ENCODE measurements around the gene ITGA3. TPM values are rescaled to one million over a fixed set of nuclear protein-coding genes. Genes with fewer than 3 reads are reported as not detected.
A peak's percentile ranks its signal among the peaks of the same experiment; 100 is the strongest.

The ITGA3 gene
- total RNA-seq, 4 donors from 2014 or later: 44.4 to 86.3 (median 77.0) TPM

GRCh38 chr17:50063561-50064252, 7.8 kb downstream of the ITGA3 start:
- peaks cover 57 to 74% (median 74%) of the 10 kb centered on the region in 3 donors for H3K4me1 ChIP-seq
- WGBS, 2 donors: 41 to 75% methylated on average over 2 to 5 of the region's 8 CpGs
- TF ChIP-seq CTCF (IDR thresholded peaks at IDR 0.05) (no peak), POLR2A (IDR thresholded peaks at IDR 0.05) (no peak)
- no peaks in the 10 kb centered on the region for H3K9me3 ChIP-seq
- H3K36me3 ChIP-seq: peaks cover 0 to 20% (median 17%) of the 10 kb centered on the region in 3 donors
- H3K27me3 ChIP-seq: no peaks in the 10 kb centered on the region
- H3K27ac ChIP-seq: peak overlapping the region; percentile 89 to 95 (median 92)
- intact Hi-C loops (cut with DNase I): no loop called here
- H3K4me3 ChIP-seq: no peak overlapping the region
- no peak for DNase-seq

DNA sequence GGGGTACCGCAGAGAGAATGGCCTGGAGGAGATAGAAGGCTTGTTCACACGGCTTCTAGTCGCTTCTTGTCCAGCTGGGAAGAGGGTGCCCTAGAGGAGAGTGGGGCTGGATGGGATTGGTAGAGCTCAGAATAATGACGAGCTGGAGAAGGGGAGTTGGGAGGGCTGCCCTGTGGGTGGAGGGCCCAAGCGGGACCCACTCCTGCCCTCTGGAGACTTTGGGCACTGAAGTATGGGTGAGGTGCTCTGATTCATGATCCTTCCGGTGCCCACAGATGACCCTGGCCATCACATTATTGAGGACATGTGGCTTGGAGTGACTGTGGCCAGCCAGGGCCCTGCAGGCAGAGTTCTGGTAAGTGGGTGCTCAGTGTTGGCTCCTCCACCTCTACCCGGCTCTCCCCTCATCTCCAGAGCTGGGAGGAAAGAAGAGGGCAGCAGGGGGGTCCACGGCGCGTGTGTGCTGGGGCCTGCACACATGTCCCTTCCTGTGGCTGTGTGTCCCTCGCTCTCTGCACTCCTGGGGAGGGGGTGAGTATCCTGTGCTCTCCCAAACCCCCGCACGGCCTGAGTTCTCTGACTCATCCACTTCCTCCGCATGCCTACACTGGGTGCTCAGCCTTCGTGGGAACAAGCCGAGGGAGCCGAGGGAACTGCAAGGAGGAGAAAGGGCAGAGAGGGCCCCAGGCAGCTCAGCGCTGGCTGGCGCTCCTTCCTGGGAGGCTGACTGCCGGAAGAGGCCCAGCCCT, 8.5 kb downstream of the ITGA3 start:
- Histone ChIP-seq H3K9me3 (no peaks in the 10 kb centered on the region), H3K4me1 (peaks cover 51 to 67% (median 67%) of the 10 kb centered on the region in 3 donors), H3K36me3 (peaks cover 2 to 27% (median 17%) of the 10 kb centered on the region in 3 donors), H3K27me3 (no peaks in the 10 kb centered on the region), H3K4me3 (no peak overlapping the region), H3K27ac (peak overlapping the region; percentile 89 to 95 (median 92))
- no peak for TF ChIP-seq CTCF (IDR thresholded peaks at IDR 0.05)
- no peak for TF ChIP-seq POLR2A (IDR thresholded peaks at IDR 0.05)
- WGBS, 2 donors: 35 to 49% methylated on average over 11 to 13 of the region's 20 CpGs
- intact Hi-C loops (cut with DNase I): no loop called here
- DNase-seq: no peak

- no peak for TF ChIP-seq POLR2A (IDR thresholded peaks at IDR 0.05)
- no peak for TF ChIP-seq CTCF (IDR thresholded peaks at IDR 0.05)
- no peak for DNase-seq
- WGBS, 2 donors: 30 to 51% methylated on average over 3 of the region's 3 CpGs
- H3K27me3 ChIP-seq: no peaks in the 10 kb centered on the region
- H3K4me3 ChIP-seq: no peak overlapping the region
- intact Hi-C loops (cut with DNase I): no loop called here
- H3K36me3 ChIP-seq: peaks cover 8 to 33% (median 17%) of the 10 kb centered on the region in 3 donors
- H3K4me1 ChIP-seq: peaks cover 51 to 61% (median 60%) of the 10 kb centered on the region in 3 donors
- no peaks in the 10 kb centered on the region for H3K9me3 ChIP-seq
- peak overlapping the region; percentile 89 to 95 (median 92) for H3K27ac ChIP-seq
Observed at GRCh38 chr17:50065056-50065455, 9.1 kb downstream of the ITGA3 start.

GRCh38 chr17:50066995-50067394, 11.1 kb downstream of the ITGA3 start:
- WGBS, 2 donors: 93 to 100% methylated on average over 2 of the region's 2 CpGs
- TF ChIP-seq POLR2A (IDR thresholded peaks at IDR 0.05) (no peak), CTCF (IDR thresholded peaks at IDR 0.05) (no peak)
- Histone ChIP-seq H3K27me3 (no peaks in the 10 kb centered on the region), H3K27ac (no peak overlapping the region), H3K4me1 (peaks cover 33 to 41% (median 41%) of the 10 kb centered on the region in 3 donors), H3K9me3 (no peaks in the 10 kb centered on the region), H3K36me3 (peaks cover 9 to 51% (median 25%) of the 10 kb centered on the region in 3 donors), H3K4me3 (no peak overlapping the region)
- intact Hi-C loops (cut with DNase I): no loop called here
- DNase-seq: no peak

DNA sequence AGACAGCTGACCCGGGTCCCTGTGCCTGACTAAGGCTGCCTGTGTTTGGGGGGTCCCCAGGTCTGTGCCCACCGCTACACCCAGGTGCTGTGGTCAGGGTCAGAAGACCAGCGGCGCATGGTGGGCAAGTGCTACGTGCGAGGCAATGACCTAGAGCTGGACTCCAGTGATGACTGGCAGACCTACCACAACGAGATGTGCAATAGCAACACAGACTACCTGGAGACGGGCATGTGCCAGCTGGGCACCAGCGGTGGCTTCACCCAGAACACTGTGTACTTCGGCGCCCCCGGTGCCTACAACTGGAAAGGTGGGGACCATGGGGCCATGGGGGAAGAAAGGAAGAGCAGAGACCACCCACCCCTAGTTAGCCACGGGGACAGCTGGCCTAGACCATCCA, 12.1 kb downstream of the ITGA3 start:
- Histone ChIP-seq H3K27me3 (no peaks in the 10 kb centered on the region), H3K4me1 (peaks cover 23 to 31% (median 31%) of the 10 kb centered on the region in 3 donors), H3K36me3 (peaks cover 9 to 61% (median 32%) of the 10 kb centered on the region in 3 donors), H3K4me3 (no peak overlapping the region), H3K27ac (no peak overlapping the region), H3K9me3 (no peaks in the 10 kb centered on the region)
- TF ChIP-seq CTCF (IDR thresholded peaks at IDR 0.05) (no peak), POLR2A (IDR thresholded peaks at IDR 0.05) (no peak)
- WGBS, 2 donors: 79 to 89% methylated on average over 10 of the region's 13 CpGs
- intact Hi-C loops (cut with DNase I): no loop called here
- no peak for DNase-seq
